GM18951 (cell line): ENCODE data around the gene HOXC6.

Experiments used
- POLR2A ChIP-seq: IDR thresholded peaks from 4 replicates; pipeline ENCODE4 v1.6.1; 2011; ENCODE audit warnings: mild to moderate bottlenecking; ENCODE audit not compliant: insufficient read length, insufficient read depth; ENCODE audit errors: extremely low read depth
- in situ Hi-C: fragments of 300-500 bp; cut with MboI; formaldehyde crosslinking; loops from one replicate; pipeline ENCODE4 v1.12.0; 2022; ENCODE audit warnings: low sequenced_read_pairs, mixed read lengths, inconsistent platforms; ENCODE audit not compliant: unreplicated experiment

The HOXC6 gene

GRCh38 chr12:54051874-54052437 is 23.7 kb downstream of the HOXC6 start:
- in situ Hi-C loops: no loop called here
- no peak for TF ChIP-seq POLR2A

- no peak for TF ChIP-seq POLR2A
- in situ Hi-C loops: no loop called here
These were observed 24.3 kb downstream of the HOXC6 start for GRCh38 chr12:54052438-54053002.

GRCh38 chr12:54053003-54053750 is 24.9 kb downstream of the HOXC6 start:
- in situ Hi-C loops: no loop called here
- peak; percentile 85 for TF ChIP-seq POLR2A

GRCh38 chr12:54053751-54054741 is 25.8 kb downstream of the HOXC6 start, which contains the start of gene HOXC4:
TSS of gene HOXC4 (plus strand) at chr12:54053835. CDS start at chr12:54053923, 88 bp downstream.
- in situ Hi-C loops: no loop called here
- no peak for TF ChIP-seq POLR2A

- TF ChIP-seq POLR2A: no peak
- in situ Hi-C loops: no loop called here
These were observed 26.5 kb downstream of the HOXC6 start for GRCh38 chr12:54054742-54055194.

- in situ Hi-C loops: no loop called here
- TF ChIP-seq POLR2A: no peak
These were observed 27.3 kb downstream of the HOXC6 start for GRCh38 chr12:54055552-54055951.

GRCh38 chr12:54056110-54056509 is 27.9 kb downstream of the HOXC6 start:
- in situ Hi-C loops: no loop called here

GRCh38 chr12:54058128-54058768 is 30.0 kb downstream of the HOXC6 start:
- in situ Hi-C loops: no loop called here

More at GRCh38 chr12:54056110-54056509, 27.9 kb downstream of the HOXC6 start:
- TF ChIP-seq POLR2A: no peak

GRCh38 chr12:54059668-54060067 is 31.4 kb downstream of the HOXC6 start:
- in situ Hi-C loops: no loop called here

More at GRCh38 chr12:54058128-54058768, 30.0 kb downstream of the HOXC6 start:
- TF ChIP-seq POLR2A: no peak

GRCh38 chr12:54060174-54060974 is 32.1 kb downstream of the HOXC6 start:
- in situ Hi-C loops: no loop called here

More at GRCh38 chr12:54059668-54060067, 31.4 kb downstream of the HOXC6 start:
- no peak for TF ChIP-seq POLR2A

GRCh38 chr12:54060975-54061778 is 32.9 kb downstream of the HOXC6 start:
- in situ Hi-C loops: no loop called here
- no peak for TF ChIP-seq POLR2A

More at GRCh38 chr12:54060174-54060974, 32.1 kb downstream of the HOXC6 start:
- no peak for TF ChIP-seq POLR2A
